IgD-negative memory B cell (primary cell): ENCODE measurements around the gene IZUMO4. TPM values are rescaled to one million over a fixed set of nuclear protein-coding genes. Genes with fewer than 3 reads are reported as not detected.
A peak's percentile ranks its signal among the peaks of the same experiment; 100 is the strongest.

Source experiments
- H3K27ac Mint-ChIP-seq, 3 donors: one replicate each; pipeline ENCODE4 v1.8.0; 2020 to 2022; ENCODE audit warnings: mild to moderate bottlenecking in 3 of 3, mixed read lengths in 3 of 3, moderate library complexity in 1 of 3
- H3K27me3 Mint-ChIP-seq: one replicate; pipeline ENCODE4 v1.8.0; 2021; ENCODE audit warnings: mixed read lengths
- H3K36me3 Mint-ChIP-seq: one replicate; pipeline ENCODE4 v1.8.0; 2020; ENCODE audit warnings: mild to moderate bottlenecking, mixed read lengths
- H3K4me1 Mint-ChIP-seq, 3 donors: one replicate each; pipeline ENCODE4 v1.8.0; 2020 to 2022; ENCODE audit warnings: mixed read lengths in 3 of 3, mild to moderate bottlenecking in 1 of 3
- H3K4me3 Mint-ChIP-seq, 4 donors: one replicate each; pipeline ENCODE4 v1.8.0; 2020 to 2022; ENCODE audit warnings: mild to moderate bottlenecking in 4 of 4, mixed read lengths in 4 of 4, moderate library complexity in 3 of 4
- H3K9me3 Mint-ChIP-seq, 3 donors: one replicate each; pipeline ENCODE4 v1.8.0; 2020 to 2021; ENCODE audit warnings: mixed read lengths in 3 of 3, mild to moderate bottlenecking in 1 of 3
- polyA plus RNA-seq: library from polyadenylated mRNA; unstranded; fragments of 300-500 nt; fragmentation: Illumina TruSeq; gene quantifications from one replicate; pipeline ENCODE4 v1.2.3, GENCODE V29; 2021

IZUMO4 gene
- polyA plus RNA-seq, 1 donor from 2014 or later = 0.83 TPM

DNA sequence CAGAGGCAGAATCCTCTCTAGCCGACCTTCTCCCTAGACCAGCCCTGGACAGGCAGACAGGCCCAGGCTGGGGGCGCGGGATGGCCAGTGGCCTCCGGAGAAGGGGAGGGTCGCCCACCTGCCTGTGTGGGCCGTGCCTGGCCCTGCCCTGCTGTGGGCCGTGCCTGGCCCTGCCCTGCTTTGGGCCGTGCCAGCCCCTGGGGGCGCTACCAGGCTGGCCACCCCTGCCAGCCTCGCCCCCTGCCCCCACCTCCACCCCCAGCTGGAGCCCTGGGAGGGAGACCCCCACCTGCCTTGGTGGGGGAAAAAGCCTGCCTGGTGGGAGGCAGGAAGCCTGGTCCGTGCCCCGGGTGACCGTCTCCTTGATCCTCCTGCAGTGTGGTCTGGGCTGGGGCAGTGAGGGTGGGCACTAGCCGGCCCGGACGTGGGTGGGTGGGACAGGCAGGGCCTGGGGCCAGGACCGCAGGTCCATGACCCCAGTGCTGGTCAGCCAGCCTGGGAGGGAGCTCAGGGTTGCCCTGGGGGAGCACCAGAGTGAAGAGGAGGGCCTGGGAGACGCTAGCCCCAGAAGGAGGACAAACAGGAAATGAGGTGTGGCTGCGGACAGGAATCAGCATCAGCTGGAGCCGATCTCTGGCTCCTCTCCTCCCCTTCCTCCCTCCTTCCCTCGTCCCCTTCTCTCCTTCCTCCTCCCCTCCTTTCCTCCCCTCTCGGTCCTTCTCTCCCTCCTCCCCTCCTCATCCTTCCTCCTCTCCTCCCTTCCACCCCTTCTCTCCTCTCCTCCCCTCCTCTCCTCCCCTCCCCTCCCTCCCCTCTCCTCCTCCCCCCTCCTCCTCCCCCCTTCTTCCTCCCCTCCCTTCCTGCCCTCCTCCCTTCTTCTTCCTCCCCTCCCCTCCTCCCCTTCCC is 40.5 kb upstream of the IZUMO4 start:
- Mint-ChIP-seq H3K27ac (peak overlapping the region; percentile 98 to 99 (median 98)), H3K27me3 (peaks cover 3% of the 10 kb centered on the region), H3K9me3 (no peaks in the 10 kb centered on the region), H3K4me1 (peaks cover 17 to 37% (median 25%) of the 10 kb centered on the region in 3 donors), H3K4me3 (peak overlapping the region; percentile 74 to 90 (median 82)), H3K36me3 (no peaks in the 10 kb centered on the region)

DNA sequence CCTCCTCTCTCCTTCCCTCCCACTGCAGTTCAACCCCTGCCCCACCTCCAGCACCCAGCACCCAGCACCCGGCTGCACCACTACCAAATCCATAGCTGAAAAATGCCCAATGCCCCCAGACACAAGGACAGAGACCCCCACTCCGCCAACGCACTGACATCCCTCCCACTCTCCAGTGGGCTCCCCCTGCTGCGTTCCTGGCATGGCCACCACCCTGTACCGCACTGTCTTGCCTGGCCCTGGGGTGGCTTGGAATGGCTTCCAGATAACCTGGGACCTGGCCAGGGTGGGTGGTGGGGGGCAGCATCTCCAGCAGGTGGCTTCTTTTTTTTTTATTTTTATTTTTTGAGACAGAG is 39.9 kb upstream of the IZUMO4 start:
- Mint-ChIP-seq H3K9me3 (no peaks in the 10 kb centered on the region), H3K27ac (peak overlapping the region; percentile 5 to 90 (median 16)), H3K4me1 (peaks cover 17 to 35% (median 25%) of the 10 kb centered on the region in 3 donors), H3K27me3 (peaks cover 3% of the 10 kb centered on the region), H3K4me3 (peak overlapping the region in 1 of 4 donors; percentile 78), H3K36me3 (no peaks in the 10 kb centered on the region)

DNA sequence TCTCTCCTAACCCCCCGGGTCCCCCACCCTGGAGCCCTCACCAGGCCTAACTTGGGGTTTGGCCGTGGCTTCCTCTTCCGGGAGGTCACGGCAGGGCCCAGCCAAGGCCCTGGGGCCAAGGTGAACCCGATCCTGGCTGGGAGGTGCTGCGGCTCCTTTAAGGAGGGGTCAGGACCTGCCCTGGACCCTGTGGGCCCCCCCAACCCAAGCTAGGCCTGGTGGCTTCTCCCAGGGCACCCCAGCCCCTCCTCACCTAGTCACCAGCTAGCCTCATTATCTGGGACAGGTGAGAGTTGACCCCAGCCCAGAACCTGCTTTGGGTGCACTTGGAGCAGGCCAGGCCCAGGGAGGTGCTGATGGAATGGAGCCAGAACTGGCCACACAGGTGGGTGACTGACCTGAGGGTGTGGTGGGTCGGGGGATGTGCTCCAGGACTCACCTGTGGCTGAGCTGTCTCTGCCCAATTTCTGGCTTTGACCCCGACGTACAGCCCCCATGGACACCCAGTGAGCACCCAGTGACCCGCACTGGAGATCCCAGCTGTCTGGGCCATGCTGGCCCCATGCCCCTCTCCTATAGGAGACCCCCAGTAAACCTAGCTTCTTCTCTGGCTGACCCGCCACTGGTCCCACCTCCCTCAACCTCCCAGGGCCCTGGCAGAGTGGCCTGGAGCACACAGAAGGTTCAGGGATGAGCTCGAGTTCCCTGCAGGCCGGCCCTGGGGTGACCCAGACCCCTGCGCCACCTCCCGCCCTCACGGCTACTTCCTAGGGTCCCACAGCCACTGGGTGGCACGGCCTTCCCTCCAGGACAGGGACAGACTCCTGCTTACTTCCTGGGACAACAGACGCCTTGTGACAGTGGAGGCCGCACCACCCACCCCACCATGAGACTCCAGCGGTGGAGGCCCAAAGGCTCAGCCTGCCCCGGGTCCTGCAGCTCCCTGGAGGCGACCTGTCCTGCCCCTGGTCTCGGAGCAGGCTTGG is 38.9 kb upstream of the IZUMO4 start:
- Mint-ChIP-seq H3K4me1 (peaks cover 12 to 35% (median 23%) of the 10 kb centered on the region in 3 donors), H3K4me3 (peak overlapping the region in 3 of 4 donors; percentile 17 to 81 (median 48)), H3K27ac (peak overlapping the region; percentile 16 to 90 (median 89)), H3K27me3 (peaks cover 3% of the 10 kb centered on the region), H3K36me3 (no peaks in the 10 kb centered on the region), H3K9me3 (no peaks in the 10 kb centered on the region)

DNA sequence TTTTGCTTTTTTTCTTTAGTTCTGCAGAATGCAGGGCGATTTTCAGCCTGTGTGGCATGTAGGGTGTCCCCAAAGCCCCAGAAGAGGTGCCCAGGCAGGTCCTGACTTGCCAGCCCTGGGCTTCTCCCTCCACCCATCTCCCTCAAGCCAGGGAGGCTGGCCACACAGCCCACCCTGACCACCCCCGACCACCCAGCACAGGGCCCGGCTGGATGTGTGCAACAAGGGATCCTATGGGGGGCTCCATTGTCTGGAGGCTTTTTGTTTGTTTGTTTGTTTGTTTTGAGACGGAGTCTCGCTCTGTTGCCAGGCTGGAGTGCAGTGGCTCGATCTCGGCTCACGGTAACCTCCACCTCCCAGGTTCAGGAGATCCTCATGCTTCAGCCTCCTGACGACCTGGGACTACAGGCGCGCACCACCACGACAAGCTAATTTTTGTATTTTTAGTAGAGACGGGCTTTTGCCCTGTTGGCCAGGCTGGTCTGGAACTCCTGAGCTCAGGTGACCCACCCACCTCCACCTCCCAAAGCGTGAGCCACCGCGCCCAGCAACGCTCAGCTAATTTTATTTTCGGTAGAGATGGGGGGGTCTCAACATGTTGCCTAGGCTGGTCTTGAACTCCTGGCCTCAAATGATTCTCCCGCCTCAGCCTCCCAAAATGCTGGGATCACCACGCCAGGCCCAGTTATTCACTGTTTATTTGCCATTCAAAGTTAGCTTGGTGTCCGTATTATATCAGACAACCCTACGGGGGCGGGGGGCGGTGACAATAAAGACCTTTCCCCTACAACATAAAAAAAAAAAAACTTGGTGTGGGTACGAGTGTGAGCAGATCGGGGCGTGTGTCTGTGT is 37.9 kb upstream of the IZUMO4 start:
- Mint-ChIP-seq H3K4me1 (peaks cover 15 to 36% (median 28%) of the 10 kb centered on the region in 3 donors), H3K27me3 (peaks cover 3% of the 10 kb centered on the region), H3K36me3 (no peaks in the 10 kb centered on the region), H3K4me3 (peak overlapping the region; percentile 48 to 81 (median 60)), H3K27ac (peak overlapping the region in 2 of 3 donors; percentile 71 to 89), H3K9me3 (no peaks in the 10 kb centered on the region)

DNA sequence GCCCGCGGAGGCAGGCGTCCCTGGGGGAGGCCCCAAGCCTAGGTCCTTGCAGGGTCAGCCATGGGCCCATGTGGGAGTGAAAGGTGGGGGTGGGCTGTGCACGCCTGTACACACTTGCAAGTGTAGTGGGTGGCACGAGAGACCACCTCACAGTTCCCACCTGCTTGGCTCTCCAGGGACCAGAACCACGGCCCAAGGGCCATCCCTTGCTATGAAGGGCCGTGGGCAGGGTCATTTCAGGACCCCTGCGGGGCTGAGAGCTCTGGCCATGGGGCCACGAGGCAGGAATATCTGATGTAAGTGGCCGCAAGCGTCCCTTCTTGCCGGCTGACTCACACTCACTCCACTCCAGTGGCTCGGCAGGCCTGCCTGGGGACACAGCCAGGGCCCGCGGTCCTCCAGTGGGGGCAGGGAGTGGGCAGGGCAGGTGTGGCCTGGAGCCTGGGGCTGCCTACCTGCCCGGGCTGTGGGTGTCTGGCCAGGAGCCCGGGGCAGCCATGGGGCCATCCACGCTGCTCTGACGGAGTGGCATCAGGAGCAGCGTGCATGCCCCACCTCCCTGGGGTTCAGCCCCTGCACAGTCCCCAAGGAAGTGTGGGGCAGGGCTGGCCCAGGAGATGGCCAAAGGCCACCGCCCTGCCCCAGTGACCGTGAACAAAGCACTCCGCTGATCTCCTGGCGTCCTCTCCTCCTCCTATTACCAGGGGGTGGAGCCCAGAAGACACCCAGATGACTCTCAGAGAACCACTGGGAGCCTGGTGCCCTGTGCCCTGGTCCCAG is 37.1 kb upstream of the IZUMO4 start:
- Mint-ChIP-seq H3K4me1 (peaks cover 17 to 36% (median 31%) of the 10 kb centered on the region in 3 donors), H3K9me3 (no peaks in the 10 kb centered on the region), H3K36me3 (no peaks in the 10 kb centered on the region), H3K27ac (peak overlapping the region; percentile 89 to 97 (median 96)), H3K27me3 (peaks cover 3% of the 10 kb centered on the region), H3K4me3 (peak overlapping the region; percentile 90 to 95 (median 92))

DNA sequence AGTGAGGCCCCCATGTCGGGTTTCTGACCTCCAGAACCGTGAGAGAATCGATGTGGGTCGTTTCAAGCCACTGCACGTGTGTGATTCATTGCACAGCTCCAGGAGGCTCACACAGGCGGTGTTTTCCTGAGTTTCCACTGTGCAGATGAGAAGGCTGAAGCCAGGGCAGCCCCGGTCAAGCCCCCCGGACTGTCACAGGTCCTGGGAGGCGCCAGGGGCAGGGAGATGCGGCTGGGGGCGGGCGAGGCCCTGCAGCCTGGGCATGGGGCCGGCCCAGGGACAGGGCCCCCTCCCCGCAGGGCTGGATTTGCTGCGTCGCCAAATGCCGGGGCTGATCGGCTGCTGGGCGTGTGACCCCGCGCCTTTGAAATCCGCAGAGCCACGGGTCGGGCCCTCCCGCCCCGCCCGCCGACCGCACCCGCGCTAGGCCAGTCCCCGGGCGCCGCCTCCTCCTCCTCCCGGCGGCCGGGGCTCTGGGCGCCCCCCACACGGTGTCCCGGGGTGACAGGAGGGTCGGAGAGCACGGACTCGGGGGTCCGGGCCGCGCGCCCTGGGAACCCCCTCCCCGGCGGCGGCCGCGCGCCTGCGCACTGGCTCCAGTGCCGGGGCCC is 35.7 kb upstream of the IZUMO4 start:
- H3K27me3 Mint-ChIP-seq = no peaks in the 10 kb centered on the region
- H3K4me3 Mint-ChIP-seq = peak overlapping the region; percentile 90 to 97 (median 95)
- H3K4me1 Mint-ChIP-seq = peaks cover 6 to 27% (median 20%) of the 10 kb centered on the region in 3 donors
- peaks cover 1% of the 10 kb centered on the region for H3K36me3 Mint-ChIP-seq
- no peaks in the 10 kb centered on the region for H3K9me3 Mint-ChIP-seq
- peak overlapping the region; percentile 89 to 97 (median 96) for H3K27ac Mint-ChIP-seq

DNA sequence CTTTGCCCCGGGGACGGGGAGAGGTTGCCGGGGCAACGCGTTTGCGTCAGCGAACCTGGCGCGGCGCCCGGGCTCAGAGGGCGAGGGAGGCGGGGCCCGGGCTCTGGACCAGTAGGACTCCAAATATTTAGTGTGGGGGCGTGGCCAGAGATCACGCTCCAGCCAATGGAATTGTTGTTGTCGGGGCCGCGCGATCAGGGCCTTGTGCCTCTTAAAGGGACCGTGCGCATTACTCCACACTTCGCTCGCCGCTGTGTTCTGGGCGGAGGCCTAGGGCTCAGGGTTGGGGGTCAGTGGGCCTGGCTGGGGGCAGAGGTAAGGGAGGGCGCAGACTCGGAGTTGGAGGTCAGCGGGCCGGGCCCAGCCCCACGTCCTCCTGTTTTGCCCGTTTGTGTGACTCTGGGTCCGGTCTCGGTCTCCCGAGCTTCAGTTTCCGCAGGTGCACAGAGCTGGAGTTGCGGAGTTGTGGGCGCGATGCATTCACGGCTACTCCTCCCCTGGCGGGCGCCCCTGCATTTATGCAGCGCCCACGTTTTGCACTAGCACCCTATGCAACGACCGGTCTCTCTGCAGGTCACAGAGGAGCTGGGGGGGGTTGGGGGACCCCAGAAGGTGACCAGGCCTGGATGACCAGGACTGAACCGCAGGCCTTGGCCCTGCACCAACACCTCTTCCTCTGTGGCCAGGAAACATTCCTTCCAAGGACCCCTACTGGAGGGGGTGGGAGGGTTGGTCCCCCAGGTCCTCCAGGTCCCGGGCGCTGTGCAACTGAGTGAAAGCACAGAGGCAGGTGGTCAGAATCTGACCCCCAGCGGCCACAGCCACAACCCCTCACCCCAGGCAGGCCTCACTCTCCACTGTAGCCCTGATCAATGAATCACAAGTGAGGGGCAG is 35.0 kb upstream of the IZUMO4 start:
- H3K36me3 Mint-ChIP-seq = peaks cover 1% of the 10 kb centered on the region
- H3K4me3 Mint-ChIP-seq = peak overlapping the region; percentile 90 to 97 (median 94)
- H3K4me1 Mint-ChIP-seq = peaks cover 6 to 25% (median 19%) of the 10 kb centered on the region in 3 donors
- no peaks in the 10 kb centered on the region for H3K27me3 Mint-ChIP-seq
- no peaks in the 10 kb centered on the region for H3K9me3 Mint-ChIP-seq
- peak overlapping the region; percentile 89 to 97 (median 90) for H3K27ac Mint-ChIP-seq

DNA sequence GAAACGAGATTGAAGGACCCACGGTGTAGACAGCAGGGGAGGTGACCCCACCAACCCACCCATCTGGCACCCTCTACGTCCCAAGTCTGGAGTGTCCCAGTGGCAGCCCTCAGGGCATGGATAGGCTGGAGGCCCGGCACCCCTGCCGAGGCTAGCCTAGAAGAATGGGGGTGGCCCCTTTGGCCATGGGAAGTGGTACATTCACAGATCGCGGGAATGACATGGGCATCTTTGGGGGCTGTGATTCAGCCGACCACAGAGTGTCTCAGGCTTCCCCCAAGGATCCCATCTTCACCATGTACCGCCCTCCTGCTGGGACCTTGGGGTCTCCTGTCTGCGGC is 34.4 kb upstream of the IZUMO4 start:
- Mint-ChIP-seq H3K27me3 (no peaks in the 10 kb centered on the region), H3K4me1 (peaks cover 6 to 25% (median 18%) of the 10 kb centered on the region in 3 donors), H3K27ac (peak overlapping the region in 1 of 3 donors; percentile 89), H3K36me3 (peaks cover 1% of the 10 kb centered on the region), H3K9me3 (no peaks in the 10 kb centered on the region), H3K4me3 (peak overlapping the region; percentile 74 to 96 (median 91))

DNA sequence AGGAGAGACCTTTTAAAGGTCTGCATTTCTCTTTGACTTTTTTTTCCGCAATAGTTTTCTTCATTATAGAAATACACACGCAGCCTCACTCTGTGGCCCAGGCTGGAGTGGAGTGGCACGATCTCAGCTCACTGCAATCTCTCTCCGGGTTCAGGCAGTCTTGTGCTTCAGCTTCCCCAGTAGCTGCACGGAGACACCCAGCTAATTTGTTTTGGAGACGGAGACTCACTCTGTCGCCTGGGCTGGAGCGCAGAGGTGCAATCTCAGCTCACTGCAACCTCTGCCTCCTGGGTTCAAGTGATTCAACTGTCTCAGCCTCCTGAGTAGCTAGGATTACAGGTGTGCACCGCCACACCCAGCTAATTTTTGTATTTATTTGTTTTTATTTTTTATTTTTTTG is 33.9 kb upstream of the IZUMO4 start:
- H3K36me3 Mint-ChIP-seq = peaks cover 1% of the 10 kb centered on the region
- peak overlapping the region; percentile 74 to 92 (median 86) for H3K4me3 Mint-ChIP-seq
- no peaks in the 10 kb centered on the region for H3K27me3 Mint-ChIP-seq
- H3K27ac Mint-ChIP-seq = peak overlapping the region in 1 of 3 donors; percentile 89
- peaks cover 6 to 28% (median 18%) of the 10 kb centered on the region in 3 donors for H3K4me1 Mint-ChIP-seq
- no peaks in the 10 kb centered on the region for H3K9me3 Mint-ChIP-seq

DNA sequence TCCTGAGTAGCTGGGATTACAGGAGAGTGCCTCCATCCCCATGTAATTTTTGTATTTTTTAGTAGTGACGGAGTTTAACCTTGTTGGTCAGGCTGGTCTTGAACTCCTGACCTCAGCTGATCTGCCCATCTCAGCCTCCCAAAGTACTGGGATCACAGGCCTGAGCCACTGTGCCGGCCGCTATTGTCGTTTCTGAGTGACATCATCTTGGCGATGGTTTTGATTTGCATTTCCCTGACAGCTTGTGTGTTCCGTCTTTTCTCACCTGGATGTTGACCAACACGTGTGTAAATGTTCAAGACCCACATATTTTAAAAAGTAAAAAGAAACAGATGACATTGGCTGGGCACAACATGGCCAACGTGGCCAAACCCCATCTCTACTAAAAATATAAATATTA is 32.9 kb upstream of the IZUMO4 start:
- Mint-ChIP-seq H3K27me3 (no peaks in the 10 kb centered on the region), H3K36me3 (peaks cover 1% of the 10 kb centered on the region), H3K9me3 (no peaks in the 10 kb centered on the region), H3K4me3 (peak overlapping the region; percentile 44 to 87 (median 80)), H3K27ac (peak overlapping the region; percentile 84 to 96 (median 86)), H3K4me1 (peaks cover 16 to 31% (median 23%) of the 10 kb centered on the region in 3 donors)

DNA sequence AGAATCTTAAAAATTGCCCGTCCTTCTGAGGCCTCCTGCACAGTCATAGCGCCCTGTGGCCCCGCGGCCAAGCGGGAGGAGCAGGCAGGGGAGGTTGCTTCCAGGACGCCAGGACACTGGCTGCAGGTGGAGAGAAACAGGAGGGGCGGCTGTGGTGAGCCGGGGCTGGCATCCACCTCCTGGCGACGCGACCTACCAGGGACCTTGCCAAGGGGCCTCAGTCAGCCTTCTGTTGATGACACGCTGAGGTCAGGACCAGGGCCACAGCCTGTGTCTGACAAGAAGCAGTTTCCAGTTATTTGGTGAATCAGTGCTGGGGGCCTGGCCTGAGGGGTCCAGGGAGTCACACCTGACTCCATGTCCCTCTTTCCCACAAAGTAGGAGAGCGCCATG is 32.3 kb upstream of the IZUMO4 start:
- peak overlapping the region in 1 of 3 donors; percentile 84 for H3K27ac Mint-ChIP-seq
- H3K4me3 Mint-ChIP-seq = peak overlapping the region in 3 of 4 donors; percentile 17 to 45 (median 28)
- peaks cover 16 to 31% (median 25%) of the 10 kb centered on the region in 3 donors for H3K4me1 Mint-ChIP-seq
- no peaks in the 10 kb centered on the region for H3K27me3 Mint-ChIP-seq
- H3K36me3 Mint-ChIP-seq = peaks cover 1% of the 10 kb centered on the region
- no peaks in the 10 kb centered on the region for H3K9me3 Mint-ChIP-seq

DNA sequence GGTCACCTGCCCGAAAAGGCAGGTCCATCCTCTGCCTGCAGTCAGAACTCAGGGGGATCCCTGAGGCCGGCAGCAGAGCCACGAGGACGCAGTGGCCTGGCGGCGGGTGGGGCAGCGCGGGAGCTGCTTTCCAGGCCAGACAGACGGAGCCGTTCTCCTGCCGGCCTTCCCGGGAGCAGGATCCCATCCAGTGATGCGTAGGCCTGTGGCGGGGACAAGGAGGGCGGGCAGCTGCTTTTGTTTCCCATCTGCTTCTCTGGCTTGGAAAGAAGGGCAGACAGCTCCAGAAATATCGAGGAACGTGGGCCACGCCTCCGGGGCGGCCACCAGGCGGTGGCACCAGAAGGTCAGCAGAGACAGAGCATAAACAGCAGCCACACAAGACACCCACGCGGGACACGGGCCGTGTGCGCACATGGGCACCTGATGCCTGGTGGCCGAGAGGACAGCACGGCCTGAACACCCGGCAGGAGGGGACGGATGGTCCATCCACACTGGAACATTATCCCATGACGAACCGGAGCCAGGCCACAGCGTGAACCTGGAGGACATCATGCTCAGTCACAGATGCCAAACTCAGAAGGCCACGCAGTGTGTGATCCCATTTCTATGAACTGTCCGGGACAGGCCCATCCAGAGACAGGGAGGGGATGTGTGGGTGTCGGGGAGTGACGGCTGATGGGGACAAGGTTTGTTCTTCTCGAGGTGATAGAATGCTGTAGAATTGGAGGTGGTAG is 31.8 kb upstream of the IZUMO4 start:
- Mint-ChIP-seq H3K4me1 (peaks cover 21 to 34% (median 28%) of the 10 kb centered on the region in 3 donors), H3K4me3 (peak overlapping the region in 1 of 4 donors; percentile 17), H3K36me3 (peaks cover 1% of the 10 kb centered on the region), H3K27ac (peak overlapping the region in 2 of 3 donors; percentile 73 to 84), H3K9me3 (no peaks in the 10 kb centered on the region), H3K27me3 (no peaks in the 10 kb centered on the region)
